HEK293 (cell line): ENCODE measurements around the gene NSL1.

ENCODE experiments used
- CTCF ChIA-PET: fragments of 350-600 bp; formaldehyde crosslinking; extraction: SDS; loops from one replicate; lab custom pipeline; 2021; ENCODE audit warnings: antibody characterized with exemption; lab: Yijun Ruan, JAX
- POLR2A ChIA-PET: fragments of 300-600 bp; formaldehyde crosslinking; extraction: SDS; loops from one replicate; lab custom pipeline; 2020; ENCODE audit warnings: antibody characterized with exemption, inconsistent platforms; lab: Yijun Ruan, JAX
- H3K27ac ChIP-seq: fragments of 200-500 bp; sonication (Bioruptor generic); 2 replicates; pipeline ENCODE4 v1.5.1; 2014; ENCODE audit warnings: low read depth, low read length, control low read depth, inconsistent platforms; ENCODE audit errors: extremely low read depth
- H3K36me3 ChIP-seq, 2 experiments: fragments of 200-500 bp in 1 of 2; sonication (Bioruptor generic) in 1 of 2; 1 replicate in 1 of 2; 2 replicates in 1 of 2; pipeline ENCODE4 v1.5.1; 2014 to 2017; ENCODE audit warnings: inconsistent platforms in 2 of 2, low read length in 2 of 2; ENCODE audit not compliant: control insufficient read depth in 2 of 2, insufficient read depth in 1 of 2
- H3K4me1 ChIP-seq: fragments of 200-500 bp; sonication (Bioruptor generic); 2 replicates; pipeline ENCODE4 v1.5.1; 2014; ENCODE audit warnings: mild to moderate bottlenecking, low read length, inconsistent platforms; ENCODE audit not compliant: control insufficient read depth, insufficient read depth
- H3K4me3 ChIP-seq: 2 replicates; pipeline ENCODE4 v1.5.1; 2011; ENCODE audit warnings: low read depth, mild to moderate bottlenecking, control low read depth, low read length, moderate library complexity
- H3K9me3 ChIP-seq: fragments of 200-500 bp; sonication (Bioruptor generic); 2 replicates; pipeline ENCODE4 v1.5.1; 2014; ENCODE audit warnings: low read depth, low read length, inconsistent platforms; ENCODE audit not compliant: control insufficient read depth, insufficient read depth
- BCL11B ChIP-seq: fragments of 450-650 bp; formaldehyde crosslinking; IDR thresholded peaks from 2 replicates; pipeline ENCODE4 v1.5.1; 2016; ENCODE audit warnings: low read depth, missing biosample characterization, missing genetic modification characterization
- KLF16 ChIP-seq: fragments of 450-650 bp; formaldehyde crosslinking; IDR thresholded peaks from 2 replicates; pipeline ENCODE4 v1.5.1; 2017; ENCODE audit warnings: missing biosample characterization, missing genetic modification characterization
- OVOL3 ChIP-seq: fragments of 450-650 bp; formaldehyde crosslinking; IDR thresholded peaks from 2 replicates; pipeline ENCODE4 v1.5.1; 2016; ENCODE audit warnings: missing biosample characterization, missing genetic modification characterization
- TRIM28 ChIP-seq: IDR thresholded peaks from 2 replicates; pipeline ENCODE4 v1.6.1; 2011; ENCODE audit warnings: low read length, control low read depth, borderline replicate concordance
- WT1 ChIP-seq: fragments of 450-650 bp; formaldehyde crosslinking; IDR thresholded peaks from 2 replicates; pipeline ENCODE4 v1.5.1; 2016; ENCODE audit warnings: missing biosample characterization, missing genetic modification characterization
- ZBTB1 ChIP-seq: fragments of 450-650 bp; formaldehyde crosslinking; IDR thresholded peaks from 2 replicates; pipeline ENCODE4 v1.5.1; 2016; ENCODE audit warnings: missing biosample characterization, missing genetic modification characterization
- ZBTB8A ChIP-seq: fragments of 450-650 bp; formaldehyde crosslinking; IDR thresholded peaks from 2 replicates; pipeline ENCODE4 v1.5.1; 2016; ENCODE audit warnings: missing biosample characterization, missing genetic modification characterization
- ZEB2 ChIP-seq: fragments of 450-650 bp; formaldehyde crosslinking; IDR thresholded peaks from 2 replicates; pipeline ENCODE4 v1.5.1; 2016; ENCODE audit warnings: missing biosample characterization, missing genetic modification characterization
- ZNF133 ChIP-seq: fragments of 450-650 bp; formaldehyde crosslinking; IDR thresholded peaks from 2 replicates; pipeline ENCODE4 v1.5.1; 2016; ENCODE audit warnings: missing biosample characterization, missing genetic modification characterization
- ZNF221 ChIP-seq: fragments of 450-650 bp; formaldehyde crosslinking; IDR thresholded peaks from 2 replicates; pipeline ENCODE4 v1.5.1; 2017; ENCODE audit warnings: missing biosample characterization, missing genetic modification characterization, borderline replicate concordance
- ZNF223 ChIP-seq: fragments of 450-650 bp; formaldehyde crosslinking; IDR thresholded peaks from 2 replicates; pipeline ENCODE4 v1.5.1; 2016; ENCODE audit warnings: missing biosample characterization, missing genetic modification characterization
- ZNF362 ChIP-seq: fragments of 450-650 bp; formaldehyde crosslinking; IDR thresholded peaks from 2 replicates; pipeline ENCODE4 v1.5.1; 2016; ENCODE audit warnings: missing biosample characterization, missing genetic modification characterization
- ZNF433 ChIP-seq: fragments of 450-650 bp; formaldehyde crosslinking; IDR thresholded peaks from 2 replicates; pipeline ENCODE4 v1.5.1; 2016; ENCODE audit warnings: missing biosample characterization, missing genetic modification characterization, low read depth
- ZNF513 ChIP-seq: fragments of 450-650 bp; IDR thresholded peaks from 2 replicates; pipeline ENCODE4 v1.5.1; 2018; ENCODE audit warnings: missing biosample characterization, missing genetic modification characterization
- ZNF530 ChIP-seq: fragments of 450-650 bp; formaldehyde crosslinking; IDR thresholded peaks from 2 replicates; pipeline ENCODE4 v1.5.1; 2016; ENCODE audit warnings: low read depth, missing biosample characterization, missing genetic modification characterization
- ZNF600 ChIP-seq: fragments of 450-650 bp; formaldehyde crosslinking; IDR thresholded peaks from 2 replicates; pipeline ENCODE4 v1.5.1; 2016; ENCODE audit warnings: missing biosample characterization, missing genetic modification characterization
- ZNF658 ChIP-seq: fragments of 450-650 bp; formaldehyde crosslinking; IDR thresholded peaks from 2 replicates; pipeline ENCODE4; 2016; ENCODE audit warnings: missing biosample characterization, missing genetic modification characterization
- ZNF660 ChIP-seq: fragments of 450-650 bp; IDR thresholded peaks from 2 replicates; pipeline ENCODE4 v1.5.1; 2018; ENCODE audit warnings: missing biosample characterization, mild to moderate bottlenecking, missing genetic modification characterization
- TF ChIP-seq, protein P1 (sequence below): fragments of 450-650 bp; formaldehyde crosslinking; IDR thresholded peaks from 2 replicates; pipeline ENCODE4 v1.5.1; 2017; ENCODE audit warnings: missing biosample characterization, missing genetic modification characterization
- TF ChIP-seq, protein P2 (sequence below): fragments of 450-650 bp; formaldehyde crosslinking; IDR thresholded peaks from 2 replicates; pipeline ENCODE4 v1.5.1; 2016; ENCODE audit warnings: missing biosample characterization, missing genetic modification characterization
- TF ChIP-seq, protein P3 (sequence below): fragments of 450-650 bp; formaldehyde crosslinking; IDR thresholded peaks from 2 replicates; pipeline ENCODE4 v1.5.1; 2016; ENCODE audit warnings: missing biosample characterization, missing genetic modification characterization

The NSL1 gene

DNA sequence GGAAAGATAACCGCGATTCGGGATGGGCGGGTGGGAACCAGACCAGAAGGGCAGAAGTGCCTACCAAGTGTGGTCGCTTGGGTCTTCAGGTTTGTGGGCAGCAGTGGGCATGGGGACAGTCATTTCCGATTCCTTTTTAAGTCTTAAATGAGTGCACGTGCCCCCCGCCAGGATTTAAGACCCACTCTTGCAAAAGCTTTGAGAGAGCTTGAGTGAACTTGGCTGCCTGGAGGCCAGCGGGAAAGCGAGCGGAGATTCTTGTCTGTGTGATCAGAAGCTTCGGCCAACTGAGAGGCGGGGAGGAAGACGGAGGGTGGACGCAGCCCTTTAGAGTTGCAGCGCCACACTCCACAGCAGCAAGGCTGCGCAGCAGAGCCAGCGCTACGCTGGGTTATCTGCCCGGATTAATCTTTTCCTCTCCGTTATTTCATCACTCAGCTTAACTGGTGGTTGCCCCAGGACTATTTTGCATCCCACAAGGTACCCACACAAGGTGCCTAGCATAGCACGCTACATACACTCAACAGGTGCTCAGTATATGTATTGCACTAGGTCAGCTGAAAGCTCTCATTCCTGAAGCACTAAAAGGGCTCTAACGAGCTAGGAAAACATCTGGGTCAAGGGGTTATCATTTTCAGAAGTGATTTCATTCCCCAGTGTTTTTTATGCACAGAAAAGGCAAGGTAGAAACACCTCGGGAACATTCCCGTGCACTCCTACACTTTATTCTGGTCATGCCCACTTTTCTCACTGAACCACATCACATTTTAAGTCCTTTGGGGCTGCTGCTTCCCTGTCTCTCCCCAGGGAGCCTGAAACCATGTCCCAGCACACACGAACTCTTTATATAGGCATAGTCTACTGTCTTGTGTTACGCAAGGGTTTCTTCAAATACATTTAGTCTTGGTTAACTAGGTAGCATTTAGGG is 90.4 kb downstream of the NSL1 start:
- Histone ChIP-seq H3K27ac (peak overlapping the region; percentile 63; the same call in 1 of the 2 replicates), H3K4me1 (peaks cover 8% of the 10 kb centered on the region), H3K4me3 (peak overlapping the region; percentile 47), H3K9me3 (no peaks in the 10 kb centered on the region), H3K36me3 (no peaks in the 10 kb centered on the region)
- ChIA-PET CTCF (interaction anchor here (0.6 to 2.1 kb wide), 12 partner anchors 17 to 1340 kb away, joined by 3 to 15 read pairs (median 3); no protein-coding TSS in a partner anchor), POLR2A (interaction anchor here (1.4 to 2.1 kb wide), 3 partner anchors 36 to 92 kb away, joined by 3 to 14 read pairs (median 7); partner anchors contain the start of genes ATF3, NSL1 and TATDN3)
- no peak for TF ChIP-seq KLF16
- no peak for TF ChIP-seq ZNF223 (tag by site-specific recombination)
- TF ChIP-seq ZNF658 (tag by site-specific recombination): no peak
- peak; percentile 80 for TF ChIP-seq ZNF600
- TF ChIP-seq TRIM28: no peak
- no peak for TF ChIP-seq ZNF660 (tag by site-specific recombination)
- TF ChIP-seq ZNF513 (tag by site-specific recombination): no peak
- TF ChIP-seq BCL11B (tag by site-specific recombination): no peak
- no peak for TF ChIP-seq ZNF221 (tag by site-specific recombination)
- TF ChIP-seq ZEB2 (tag by site-specific recombination): no peak; the same call in 1 of the 2 replicates
- TF ChIP-seq, protein P1, sequence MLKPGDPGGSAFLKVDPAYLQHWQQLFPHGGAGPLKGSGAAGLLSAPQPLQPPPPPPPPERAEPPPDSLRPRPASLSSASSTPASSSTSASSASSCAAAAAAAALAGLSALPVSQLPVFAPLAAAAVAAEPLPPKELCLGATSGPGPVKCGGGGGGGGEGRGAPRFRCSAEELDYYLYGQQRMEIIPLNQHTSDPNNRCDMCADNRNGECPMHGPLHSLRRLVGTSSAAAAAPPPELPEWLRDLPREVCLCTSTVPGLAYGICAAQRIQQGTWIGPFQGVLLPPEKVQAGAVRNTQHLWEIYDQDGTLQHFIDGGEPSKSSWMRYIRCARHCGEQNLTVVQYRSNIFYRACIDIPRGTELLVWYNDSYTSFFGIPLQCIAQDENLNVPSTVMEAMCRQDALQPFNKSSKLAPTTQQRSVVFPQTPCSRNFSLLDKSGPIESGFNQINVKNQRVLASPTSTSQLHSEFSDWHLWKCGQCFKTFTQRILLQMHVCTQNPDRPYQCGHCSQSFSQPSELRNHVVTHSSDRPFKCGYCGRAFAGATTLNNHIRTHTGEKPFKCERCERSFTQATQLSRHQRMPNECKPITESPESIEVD (tag by site-specific recombination): peak; percentile 33; the same call in 1 of the 2 replicates
- TF ChIP-seq, protein P2, sequence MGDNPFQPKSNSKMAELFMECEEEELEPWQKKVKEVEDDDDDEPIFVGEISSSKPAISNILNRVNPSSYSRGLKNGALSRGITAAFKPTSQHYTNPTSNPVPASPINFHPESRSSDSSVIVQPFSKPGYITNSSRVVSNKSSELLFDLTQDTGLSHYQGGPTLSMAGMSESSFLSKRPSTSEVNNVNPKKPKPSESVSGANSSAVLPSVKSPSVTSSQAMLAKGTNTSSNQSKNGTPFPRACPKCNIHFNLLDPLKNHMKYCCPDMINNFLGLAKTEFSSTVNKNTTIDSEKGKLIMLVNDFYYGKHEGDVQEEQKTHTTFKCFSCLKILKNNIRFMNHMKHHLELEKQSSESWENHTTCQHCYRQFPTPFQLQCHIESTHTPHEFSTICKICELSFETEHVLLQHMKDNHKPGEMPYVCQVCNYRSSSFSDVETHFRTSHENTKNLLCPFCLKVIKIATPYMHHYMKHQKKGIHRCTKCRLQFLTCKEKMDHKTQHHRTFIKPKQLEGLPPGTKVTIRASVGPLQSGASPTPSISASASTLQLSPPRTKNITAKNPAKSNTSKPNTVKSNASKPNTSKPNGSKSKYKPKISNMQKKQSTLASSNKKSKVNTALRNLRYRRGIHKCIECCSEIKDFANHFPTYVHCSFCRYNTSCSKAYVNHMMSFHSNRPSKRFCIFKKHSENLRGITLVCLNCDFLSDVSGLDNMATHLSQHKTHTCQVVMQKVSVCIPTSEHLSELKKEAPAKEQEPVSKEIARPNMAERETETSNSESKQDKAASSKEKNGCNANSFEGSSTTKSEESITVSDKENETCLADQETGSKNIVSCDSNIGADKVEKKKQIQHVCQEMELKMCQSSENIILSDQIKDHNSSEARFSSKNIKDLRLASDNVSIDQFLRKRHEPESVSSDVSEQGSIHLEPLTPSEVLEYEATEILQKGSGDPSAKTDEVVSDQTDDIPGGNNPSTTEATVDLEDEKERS: no peak
- TF ChIP-seq ZNF362: no peak
- no peak for TF ChIP-seq OVOL3 (tag by site-specific recombination)
- no peak for TF ChIP-seq WT1
- peak; percentile 52 for TF ChIP-seq ZBTB8A (tag by site-specific recombination)
- TF ChIP-seq ZNF433 (tag by site-specific recombination): no peak
- no peak for TF ChIP-seq ZBTB1
- TF ChIP-seq ZNF133 (tag by site-specific recombination): no peak
- TF ChIP-seq, protein P3, sequence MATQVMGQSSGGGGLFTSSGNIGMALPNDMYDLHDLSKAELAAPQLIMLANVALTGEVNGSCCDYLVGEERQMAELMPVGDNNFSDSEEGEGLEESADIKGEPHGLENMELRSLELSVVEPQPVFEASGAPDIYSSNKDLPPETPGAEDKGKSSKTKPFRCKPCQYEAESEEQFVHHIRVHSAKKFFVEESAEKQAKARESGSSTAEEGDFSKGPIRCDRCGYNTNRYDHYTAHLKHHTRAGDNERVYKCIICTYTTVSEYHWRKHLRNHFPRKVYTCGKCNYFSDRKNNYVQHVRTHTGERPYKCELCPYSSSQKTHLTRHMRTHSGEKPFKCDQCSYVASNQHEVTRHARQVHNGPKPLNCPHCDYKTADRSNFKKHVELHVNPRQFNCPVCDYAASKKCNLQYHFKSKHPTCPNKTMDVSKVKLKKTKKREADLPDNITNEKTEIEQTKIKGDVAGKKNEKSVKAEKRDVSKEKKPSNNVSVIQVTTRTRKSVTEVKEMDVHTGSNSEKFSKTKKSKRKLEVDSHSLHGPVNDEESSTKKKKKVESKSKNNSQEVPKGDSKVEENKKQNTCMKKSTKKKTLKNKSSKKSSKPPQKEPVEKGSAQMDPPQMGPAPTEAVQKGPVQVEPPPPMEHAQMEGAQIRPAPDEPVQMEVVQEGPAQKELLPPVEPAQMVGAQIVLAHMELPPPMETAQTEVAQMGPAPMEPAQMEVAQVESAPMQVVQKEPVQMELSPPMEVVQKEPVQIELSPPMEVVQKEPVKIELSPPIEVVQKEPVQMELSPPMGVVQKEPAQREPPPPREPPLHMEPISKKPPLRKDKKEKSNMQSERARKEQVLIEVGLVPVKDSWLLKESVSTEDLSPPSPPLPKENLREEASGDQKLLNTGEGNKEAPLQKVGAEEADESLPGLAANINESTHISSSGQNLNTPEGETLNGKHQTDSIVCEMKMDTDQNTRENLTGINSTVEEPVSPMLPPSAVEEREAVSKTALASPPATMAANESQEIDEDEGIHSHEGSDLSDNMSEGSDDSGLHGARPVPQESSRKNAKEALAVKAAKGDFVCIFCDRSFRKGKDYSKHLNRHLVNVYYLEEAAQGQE: no peak
- TF ChIP-seq ZNF530 (tag by site-specific recombination): no peak
